HepG2 (cell line): Measurements from ENCODE around the gene HMGCS2. TPM values are rescaled to one million over a fixed set of nuclear protein-coding genes. Genes with fewer than 3 reads are reported as not detected.

Source experiments
- ARHGAP35 ChIP-seq: sonication (generic); formaldehyde crosslinking; IDR thresholded peaks from 2 replicates; pipeline ENCODE4 v1.9.0; 2022; ENCODE audit warnings: mild to moderate bottlenecking, inconsistent platforms, moderate library complexity, missing genetic modification reagents, borderline replicate concordance
- BCL6 ChIP-seq: IDR thresholded peaks from 2 replicates; pipeline ENCODE4 v1.6.1; 2016; ENCODE audit warnings: missing genetic modification reagents, missing compliant biosample characterization
- CBX2 ChIP-seq, 2 experiments: fragments of 200-600 bp in 1 of 2; sonication (generic); formaldehyde crosslinking in 1 of 2; IDR thresholded peaks; 2 replicates each; pipeline versions ENCODE4 v1.7.0 to v1.8.1; 2018 to 2022; ENCODE audit warnings: low read depth in 2 of 2, low read length in 1 of 2, mild to moderate bottlenecking in 1 of 2, missing genetic modification reagents in 1 of 2
- CHD4 ChIP-seq: fragments of 200-600 bp; sonication (generic); IDR thresholded peaks from 2 replicates; pipeline ENCODE4 v1.7.0; 2017; ENCODE audit warnings: mild to moderate bottlenecking, low read length, borderline replicate concordance
- HBP1 ChIP-seq: IDR thresholded peaks from 2 replicates; pipeline ENCODE4 v1.6.1; 2016; ENCODE audit warnings: low read depth, control low read depth
- HES4 ChIP-seq: sonication (generic); formaldehyde crosslinking; IDR thresholded peaks from 2 replicates; pipeline ENCODE4 v1.9.0; 2021; ENCODE audit warnings: mild to moderate bottlenecking, missing genetic modification reagents, borderline replicate concordance
- IRF2 ChIP-seq: IDR thresholded peaks from 2 replicates; pipeline ENCODE4 v1.6.1; 2018; ENCODE audit warnings: missing genetic modification reagents, missing compliant biosample characterization
- IRX3 ChIP-seq: sonication (generic); formaldehyde crosslinking; IDR thresholded peaks from 2 replicates; pipeline ENCODE4 v1.8.1; 2023; ENCODE audit warnings: mild to moderate bottlenecking, low read depth, missing genetic modification reagents, borderline replicate concordance
- KLF12 ChIP-seq: sonication (generic); formaldehyde crosslinking; IDR thresholded peaks from 2 replicates; pipeline ENCODE4 v1.4.0; 2020; ENCODE audit warnings: missing genetic modification reagents, borderline replicate concordance
- KLF9 ChIP-seq: IDR thresholded peaks from 2 replicates; pipeline ENCODE4 v1.6.1; 2016; ENCODE audit warnings: low read depth
- NFE2L1 ChIP-seq: sonication (generic); formaldehyde crosslinking; IDR thresholded peaks from 2 replicates; pipeline ENCODE4 v1.4.0; 2020; ENCODE audit warnings: missing genetic modification reagents, mild to moderate bottlenecking, borderline replicate concordance
- NFE2L2 ChIP-seq: fragments of 150-350 bp; IDR thresholded peaks from 2 replicates; pipeline ENCODE4 v1.6.1; 2014; ENCODE audit warnings: low read length
- PTBP1 ChIP-seq: fragments of 200-400 bp; formaldehyde crosslinking; IDR thresholded peaks from 2 replicates; pipeline ENCODE4 v1.6.1; 2018; ENCODE audit warnings: low read length, low read depth; ENCODE audit not compliant: poor library complexity, severe bottlenecking
- SOX13 ChIP-seq, 3 experiments: fragments of 450-650 bp in 1 of 3; sonication (generic) in 1 of 3; formaldehyde crosslinking in 1 of 3; IDR thresholded peaks in 2 of 3; conservative IDR thresholded peaks in 1 of 3; 2 replicates each; pipeline versions ENCODE4 v1.5.0 to v1.6.1; 2016 to 2020; ENCODE audit warnings: antibody characterized with exemption in 1 of 3, mild to moderate bottlenecking in 1 of 3, missing compliant biosample characterization in 1 of 3, missing genetic modification reagents in 1 of 3, moderate library complexity in 1 of 3
- TBP ChIP-seq: sonication (generic); formaldehyde crosslinking; IDR thresholded peaks from 2 replicates; pipeline ENCODE4 v1.5.0; 2020; ENCODE audit warnings: missing genetic modification reagents
- ZBTB21 ChIP-seq: sonication (generic); formaldehyde crosslinking; IDR thresholded peaks from 2 replicates; pipeline ENCODE4 v1.4.0; 2020; ENCODE audit warnings: missing genetic modification reagents
- ZGPAT ChIP-seq: IDR thresholded peaks from 2 replicates; pipeline ENCODE4 v1.6.1; 2016; ENCODE audit warnings: mild to moderate bottlenecking
- ZNF580 ChIP-seq: IDR thresholded peaks from 2 replicates; pipeline ENCODE4 v1.6.1; 2016; ENCODE audit warnings: low read depth, borderline replicate concordance
- ZNF709 ChIP-seq: sonication (generic); formaldehyde crosslinking; IDR thresholded peaks from 2 replicates; pipeline ENCODE4 v1.5.0; 2020; ENCODE audit warnings: mild to moderate bottlenecking, missing genetic modification reagents
- polyA plus RNA-seq, 8 experiments: library from polyadenylated mRNA; depleted of rRNA in 3 of 8; stranded (reverse) in 7 of 8; unstranded in 1 of 8; fragments of >200 nt; fragmentation: Illumina TruSeq in 4 of 8; extraction: Trizol in 4 of 8; gene quantifications; 2 replicates each; pipeline versions ENCODE4 v1.2.1 to v1.2.3, GENCODE V29; 2011 to 2016; ENCODE audit warnings: low read depth in 4 of 8, missing spikeins in 1 of 8, mixed read lengths in 1 of 8; ENCODE audit not compliant: insufficient read depth in 1 of 8
- total RNA-seq, 5 experiments: library from RNA; depleted of rRNA; stranded (reverse); fragments of >200 nt; fragmentation: Illumina TruSeq; extraction: Trizol; gene quantifications; 2 replicates each; pipeline ENCODE4 v1.2.3, GENCODE V29; 2016; ENCODE audit warnings: low read depth in 1 of 5
- TF ChIP-seq, protein P1 (sequence below): sonication (generic); formaldehyde crosslinking; IDR thresholded peaks from 2 replicates; pipeline ENCODE4 v1.9.0; 2021; ENCODE audit warnings: missing genetic modification reagents, mild to moderate bottlenecking, borderline replicate concordance

The HMGCS2 gene
- total and polyA plus RNA-seq, 2 of the 13 experiments (the other 11 are each of a cell fraction or from before 2014, with no cell fraction given), result 0.44 to 1.5 TPM

DNA sequence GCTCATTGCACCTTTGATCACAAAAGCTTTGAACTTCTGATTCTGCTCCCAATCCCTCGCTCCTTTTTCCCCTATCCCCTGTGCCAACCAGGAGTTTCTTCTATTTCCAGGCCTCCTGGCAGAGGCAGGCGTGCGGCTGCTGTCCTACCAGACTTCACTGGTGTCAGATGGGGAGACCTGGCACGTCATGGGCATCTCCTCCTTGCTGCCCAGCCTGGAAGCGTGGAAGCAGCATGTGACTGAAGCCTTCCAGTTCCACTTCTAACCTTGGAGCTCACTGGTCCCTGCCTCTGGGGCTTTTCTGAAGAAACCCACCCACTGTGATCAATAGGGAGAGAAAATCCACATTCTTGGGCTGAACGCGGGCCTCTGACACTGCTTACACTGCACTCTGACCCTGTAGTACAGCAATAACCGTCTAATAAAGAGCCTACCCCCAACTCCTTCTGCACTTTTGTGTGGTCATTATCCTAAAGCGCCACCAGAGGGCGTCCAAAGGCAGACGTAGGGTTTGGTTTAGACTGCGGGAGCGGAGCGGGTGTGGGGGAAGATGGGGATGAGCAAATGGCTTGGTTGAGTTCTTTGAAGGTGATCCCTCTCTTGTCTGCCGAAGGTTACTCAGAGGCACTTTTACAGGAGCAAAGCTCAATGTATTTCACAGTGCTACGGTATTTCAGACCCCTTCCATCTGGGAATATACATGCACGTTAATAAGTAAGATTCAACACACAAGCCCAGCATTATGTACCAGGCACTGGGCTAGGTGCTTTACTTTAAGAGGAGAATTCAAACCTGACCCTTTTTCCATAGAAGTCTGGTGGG, 24.7 kb downstream of the HMGCS2 start (continued):
- TF ChIP-seq, protein P1, sequence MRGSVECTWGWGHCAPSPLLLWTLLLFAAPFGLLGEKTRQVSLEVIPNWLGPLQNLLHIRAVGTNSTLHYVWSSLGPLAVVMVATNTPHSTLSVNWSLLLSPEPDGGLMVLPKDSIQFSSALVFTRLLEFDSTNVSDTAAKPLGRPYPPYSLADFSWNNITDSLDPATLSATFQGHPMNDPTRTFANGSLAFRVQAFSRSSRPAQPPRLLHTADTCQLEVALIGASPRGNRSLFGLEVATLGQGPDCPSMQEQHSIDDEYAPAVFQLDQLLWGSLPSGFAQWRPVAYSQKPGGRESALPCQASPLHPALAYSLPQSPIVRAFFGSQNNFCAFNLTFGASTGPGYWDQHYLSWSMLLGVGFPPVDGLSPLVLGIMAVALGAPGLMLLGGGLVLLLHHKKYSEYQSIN (CRISPR knock-in tag), result no peak
- TF ChIP-seq TBP (CRISPR knock-in tag), result no peak
- no peak for TF ChIP-seq NFE2L2
- TF ChIP-seq ZBTB21, result no peak
- 0 out of 2 replicates have a peak, but pooled peaks have one; percentile 35 for TF ChIP-seq ZGPAT
- TF ChIP-seq IRX3 (CRISPR knock-in tag), result no peak
- TF ChIP-seq PTBP1, result no peak
- no peak for TF ChIP-seq HBP1 (CRISPR knock-in tag)
- no peak for TF ChIP-seq KLF9 (CRISPR knock-in tag)
- no peak for TF ChIP-seq CHD4
- TF ChIP-seq KLF12 (CRISPR knock-in tag), result peak; percentile 48; the same call in 1 of the 2 replicates
- no peak for TF ChIP-seq ZNF709 (CRISPR knock-in tag)
- no peak for TF ChIP-seq SOX13 (IDR thresholded peaks at IDR 0.05)
- no peak for TF ChIP-seq SOX13 (CRISPR knock-in tag; conservative IDR thresholded peaks at IDR 0.05 in 1 of 2, IDR thresholded peaks at IDR 0.05 in 1 of 2)
- TF ChIP-seq ZNF580 (CRISPR knock-in tag), result no peak
- TF ChIP-seq ARHGAP35 (CRISPR knock-in tag), result no peak
- peak; percentile 28; the same call in 1 of the 2 replicates for TF ChIP-seq IRF2
- 0 out of 2 replicates have a peak, but pooled peaks have one; percentile 20 for TF ChIP-seq BCL6 (CRISPR knock-in tag)
- TF ChIP-seq NFE2L1 (CRISPR knock-in tag), result no peak
- TF ChIP-seq CBX2 (IDR thresholded peaks at IDR 0.05; ENCODE audit: low read depth, low read length), result no peak
- TF ChIP-seq CBX2 (CRISPR knock-in tag; IDR thresholded peaks at IDR 0.05; ENCODE audit: low read depth), result no peak
- no peak for TF ChIP-seq HES4 (CRISPR knock-in tag)
